GM18909 (cell line): ENCODE results near the gene PTGDS.

Experiments
- ATAC-seq: cut with Tn5 transposase; IDR thresholded peaks from one replicate; pipeline ENCODE4 v1.9.1; 2021; ENCODE audit warnings: mild to moderate bottlenecking; ENCODE audit not compliant: unreplicated experiment, poor library complexity

The PTGDS gene

DNA sequence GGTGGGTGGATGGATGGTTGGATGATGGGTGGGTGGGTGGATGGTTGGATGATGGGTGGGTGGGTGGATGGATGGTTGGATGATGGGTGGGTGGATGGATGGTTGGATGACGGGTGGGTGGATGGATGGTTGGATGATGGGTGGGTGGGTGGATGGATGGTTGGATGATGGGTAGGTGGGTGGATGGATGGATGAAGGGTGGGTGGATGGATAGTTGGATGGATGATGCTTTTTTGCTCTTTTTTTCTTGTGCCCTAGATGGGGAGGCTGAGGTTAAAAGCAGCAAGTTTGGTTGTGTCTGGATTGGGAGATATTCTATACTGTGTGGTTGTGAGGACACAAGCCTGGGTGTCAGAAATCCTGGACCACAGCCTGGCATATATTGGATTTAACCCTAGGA lies 19.8 kb upstream of the PTGDS start:
- no peak for ATAC-seq

DNA sequence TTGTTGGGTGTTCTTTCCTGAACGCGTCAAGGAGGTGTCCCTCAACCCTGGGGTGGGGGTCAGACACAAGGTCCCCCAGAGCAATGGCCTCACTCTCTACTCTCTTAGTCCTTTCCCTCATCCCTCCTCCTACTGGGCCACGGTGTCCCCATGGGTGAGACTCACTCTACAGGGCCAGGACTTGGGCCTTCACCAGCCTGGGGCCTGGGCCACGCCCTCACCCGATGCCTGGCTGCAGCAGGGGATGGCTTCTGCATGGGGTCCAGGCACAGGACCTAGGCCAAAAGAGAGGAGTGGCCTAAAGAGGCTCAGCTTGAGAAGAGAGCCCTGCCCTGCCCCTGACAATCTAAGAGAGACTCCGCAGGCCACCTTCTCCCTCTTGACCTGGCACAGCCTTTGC lies 19.4 kb upstream of the PTGDS start:
- no peak for ATAC-seq

DNA sequence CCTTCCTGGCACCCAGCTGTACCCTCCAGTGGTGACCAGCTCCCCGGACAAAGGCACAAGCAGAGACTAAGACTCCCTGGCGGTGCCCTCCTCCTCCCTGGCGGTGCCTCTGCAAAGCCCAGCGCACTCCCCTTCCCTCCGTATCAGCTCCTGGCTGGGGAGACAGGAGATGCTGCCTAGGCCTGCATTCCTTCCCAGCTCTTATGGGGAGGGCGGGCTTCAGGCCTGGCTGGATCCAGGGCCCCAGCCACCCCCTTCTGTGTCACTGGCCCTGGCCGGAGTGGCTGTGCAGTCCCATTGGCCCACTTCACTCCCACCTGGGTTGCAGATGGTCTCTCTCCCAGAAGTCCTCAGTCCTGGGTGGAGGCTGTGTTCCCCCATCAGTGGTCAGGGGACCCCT lies 18.8 kb upstream of the PTGDS start:
- no peak for ATAC-seq

DNA sequence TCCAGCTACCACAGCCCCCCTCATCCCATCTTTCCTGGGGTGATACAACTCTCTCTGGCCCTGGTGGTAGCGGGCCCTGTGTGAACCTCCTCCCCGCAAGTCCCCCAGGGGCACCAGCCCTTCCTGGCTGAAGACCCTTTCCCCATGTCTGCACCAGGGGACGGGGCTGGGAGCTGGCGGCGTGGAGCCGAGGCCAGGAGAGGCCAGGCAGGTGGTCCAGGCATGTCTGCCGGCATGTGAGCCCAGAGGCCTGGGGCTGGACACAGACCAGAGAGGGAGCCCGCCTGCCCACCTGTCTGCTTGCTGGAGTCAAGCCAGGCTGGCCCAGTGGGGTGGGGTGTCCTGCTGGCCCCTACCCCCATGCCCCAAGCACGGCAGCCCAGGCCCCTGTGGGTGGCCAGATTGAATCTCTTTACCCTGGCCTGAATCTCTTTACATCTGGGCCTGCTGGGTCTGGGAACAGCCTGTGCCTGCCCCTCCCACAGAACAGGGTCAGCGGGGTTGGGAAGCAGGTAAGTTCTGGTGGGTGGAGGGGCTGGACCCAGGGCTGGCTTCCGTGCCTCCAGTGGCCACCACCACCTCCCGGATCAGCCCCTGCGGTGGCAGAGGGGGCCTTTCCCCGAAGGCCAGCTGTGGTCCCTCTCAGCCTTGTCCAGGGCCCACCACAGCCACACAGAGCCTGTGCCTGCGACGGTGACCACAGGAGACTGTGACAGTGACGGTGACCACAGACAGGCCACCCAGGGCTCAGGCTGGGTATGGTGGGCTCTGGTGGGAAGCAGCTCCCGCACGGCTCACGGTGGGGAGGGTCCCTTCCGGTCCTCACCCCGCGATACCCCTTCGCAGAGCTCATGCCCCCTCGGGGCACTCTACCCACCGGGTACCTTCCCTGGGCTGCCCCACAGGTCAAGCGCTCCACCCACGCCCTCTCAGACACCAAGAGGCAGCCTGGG lies 18.1 kb upstream of the PTGDS start:
- ATAC-seq = no peak

DNA sequence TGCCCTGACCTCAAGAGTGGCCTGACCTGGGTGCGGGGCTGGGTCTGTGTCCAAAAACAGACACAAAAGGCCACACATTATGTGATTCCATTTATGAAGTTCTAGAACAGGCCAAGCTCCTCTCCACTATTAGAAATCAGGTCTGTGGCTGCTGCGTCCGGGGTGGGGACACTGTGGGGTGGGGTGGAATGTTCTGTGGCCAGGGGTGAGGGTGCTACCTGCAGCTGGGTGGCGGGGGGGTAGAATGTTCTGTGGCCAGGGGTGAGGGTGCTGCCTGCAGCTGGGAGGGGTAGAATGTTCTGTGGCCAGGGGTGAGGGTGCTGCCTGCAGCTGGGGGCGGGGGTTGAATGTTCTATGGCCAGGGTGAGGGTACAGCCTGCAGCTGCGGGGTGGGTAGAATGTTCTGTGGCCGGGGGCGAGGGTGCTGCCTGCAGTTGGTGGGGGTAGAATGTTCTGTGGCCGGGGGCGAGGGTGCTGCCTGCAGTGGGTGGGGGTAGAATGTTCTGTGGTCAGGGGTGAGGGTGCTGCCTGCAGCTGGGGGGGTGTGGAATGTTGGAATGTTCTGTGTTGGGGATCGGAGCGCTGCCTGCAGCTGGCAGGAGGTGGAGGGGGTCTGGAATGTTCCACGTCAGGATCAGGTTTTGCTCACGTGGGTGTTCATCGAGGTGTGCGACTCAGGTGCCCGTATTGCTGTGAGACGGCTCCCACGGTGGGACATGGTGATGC lies 16.9 kb upstream of the PTGDS start:
- no peak for ATAC-seq

DNA sequence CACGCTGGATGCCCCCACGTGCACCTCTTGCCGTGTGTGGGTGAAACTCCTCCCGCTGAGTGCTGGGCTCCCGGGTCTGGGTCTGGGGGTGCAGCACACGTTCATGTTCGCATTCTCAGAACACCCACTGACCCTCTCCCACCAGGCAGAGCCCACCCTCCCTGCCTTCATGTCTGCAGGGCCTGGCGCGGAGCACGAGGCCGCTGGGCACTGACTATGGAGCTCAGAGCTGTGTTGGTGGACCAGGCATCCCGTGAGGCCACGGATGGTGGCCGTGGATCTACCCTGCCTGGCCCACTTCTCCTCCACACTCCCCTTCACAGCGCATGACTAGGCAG lies 16.4 kb upstream of the PTGDS start:
- no peak for ATAC-seq

DNA sequence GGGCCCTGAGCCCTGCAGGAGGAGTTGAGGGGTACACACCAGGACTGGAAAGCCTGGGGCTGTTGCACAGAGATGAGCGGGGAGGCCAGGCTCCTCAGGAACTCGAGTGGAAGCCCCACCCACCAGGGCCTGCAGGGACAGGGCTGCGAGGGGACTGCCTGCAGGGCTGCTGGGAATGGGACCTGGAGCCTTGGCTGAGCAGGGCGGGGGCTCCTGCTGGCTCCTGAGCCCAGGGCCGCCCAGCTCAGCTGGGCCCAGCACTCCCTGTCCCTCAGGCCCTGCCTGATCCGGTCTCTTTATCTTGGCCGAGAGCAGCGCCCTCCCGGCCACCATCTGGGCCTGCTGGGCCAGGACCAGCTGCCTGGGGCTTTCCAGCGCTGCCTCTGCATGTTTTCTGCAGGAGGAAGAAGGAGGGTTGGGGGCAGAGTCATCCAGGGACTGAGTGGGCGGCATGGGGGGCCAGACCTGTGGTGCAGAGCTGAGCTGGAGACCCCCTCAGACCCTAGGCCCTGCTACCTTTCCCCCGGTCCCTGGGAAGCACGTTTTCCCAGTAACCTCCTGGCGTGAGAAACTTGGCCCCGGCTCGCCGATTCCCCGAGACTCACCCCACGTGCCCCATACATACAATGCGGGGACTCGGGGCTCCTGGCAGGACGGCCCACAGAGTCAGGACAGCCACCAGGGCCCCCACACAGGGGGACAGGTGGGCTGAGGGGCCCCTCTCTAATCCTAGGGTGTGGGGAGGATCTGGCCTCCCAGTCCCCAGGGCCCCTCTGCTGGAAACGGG lies 15.8 kb upstream of the PTGDS start:
- no peak for ATAC-seq

DNA sequence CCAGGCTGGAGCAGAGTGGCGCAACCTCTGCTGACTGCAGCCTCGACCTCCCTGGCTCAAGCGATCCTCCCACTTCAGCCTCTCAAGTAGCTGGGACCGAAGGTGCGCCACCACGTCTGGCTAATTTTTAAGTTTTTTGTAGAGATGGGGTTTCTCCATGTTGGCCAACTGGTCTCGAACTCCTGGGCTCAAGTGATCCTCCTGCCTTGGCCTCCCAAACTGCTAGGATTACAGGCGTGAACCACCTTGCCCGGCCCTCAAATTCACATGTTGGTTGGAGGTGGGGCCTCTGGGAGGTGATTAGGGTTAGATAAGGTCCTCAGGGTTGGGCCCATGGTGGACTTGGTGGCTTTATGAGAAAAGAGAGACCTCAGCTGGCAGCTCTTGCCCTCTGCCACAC lies 15.1 kb upstream of the PTGDS start:
- no peak for ATAC-seq

DNA sequence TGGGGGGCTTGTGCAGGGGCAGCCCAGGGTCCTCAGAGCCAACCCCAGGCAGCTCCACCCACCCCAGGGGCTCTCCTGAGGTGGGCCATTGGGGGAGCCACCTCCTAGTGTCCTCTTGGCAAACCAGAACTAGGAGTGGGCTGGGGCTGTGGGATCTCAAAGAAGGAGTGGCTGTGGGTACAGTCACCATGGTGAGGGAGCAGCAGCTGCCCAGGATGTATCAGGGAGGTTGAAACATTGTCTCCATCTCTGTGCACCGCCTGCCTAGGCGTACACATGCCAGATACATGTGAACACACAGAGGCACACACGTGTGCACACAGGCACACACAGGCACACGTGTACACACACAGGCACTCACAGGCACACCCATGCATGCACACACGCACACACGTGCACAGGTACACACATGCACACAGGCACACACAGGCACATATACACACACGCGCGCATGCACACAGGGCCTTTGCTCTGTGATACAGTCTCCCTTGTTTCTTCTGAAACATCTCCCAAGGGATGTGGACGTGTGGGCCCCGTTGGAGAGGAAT lies 14.5 kb upstream of the PTGDS start:
- no peak for ATAC-seq

DNA sequence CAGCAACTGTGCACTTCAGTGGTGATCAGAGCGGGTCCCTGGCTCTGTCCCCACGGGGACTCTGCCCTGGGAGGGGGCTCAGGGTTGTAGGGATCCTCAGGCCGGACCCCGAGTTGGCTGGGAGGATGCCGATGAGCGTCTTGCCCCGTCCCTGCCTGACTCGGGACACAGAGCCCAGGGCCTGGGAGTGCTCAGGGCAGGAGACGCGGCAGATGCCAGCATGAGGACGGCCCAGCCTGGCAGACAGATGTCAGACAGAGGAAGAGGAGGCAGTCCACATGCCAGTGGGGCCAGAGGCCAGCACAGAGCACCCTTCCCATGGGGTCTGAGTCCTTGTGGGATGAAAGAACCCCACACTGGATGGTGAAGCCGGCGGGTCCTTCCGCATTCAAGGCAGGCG lies 14.0 kb upstream of the PTGDS start:
- no peak for ATAC-seq

DNA sequence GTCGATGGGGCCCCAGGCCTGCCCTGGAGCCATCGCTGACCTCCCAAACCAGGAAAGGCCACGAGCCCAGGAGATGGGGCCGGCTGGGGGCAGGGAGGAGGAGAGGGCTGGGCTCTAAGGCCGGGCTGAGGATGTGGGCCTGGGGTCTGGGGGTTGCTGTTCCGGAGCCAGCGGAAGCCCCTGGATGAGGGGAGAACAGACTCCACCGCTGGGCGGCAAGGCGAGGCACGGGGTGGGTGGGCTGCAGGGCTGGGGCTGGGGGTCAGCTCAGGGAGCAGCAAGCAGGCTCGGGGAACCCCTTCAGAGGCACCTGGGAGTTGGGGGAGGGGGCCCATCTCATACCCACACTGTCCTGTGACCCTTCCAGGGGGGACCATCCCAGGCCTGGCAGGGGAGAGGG lies 13.6 kb upstream of the PTGDS start:
- no peak for ATAC-seq

DNA sequence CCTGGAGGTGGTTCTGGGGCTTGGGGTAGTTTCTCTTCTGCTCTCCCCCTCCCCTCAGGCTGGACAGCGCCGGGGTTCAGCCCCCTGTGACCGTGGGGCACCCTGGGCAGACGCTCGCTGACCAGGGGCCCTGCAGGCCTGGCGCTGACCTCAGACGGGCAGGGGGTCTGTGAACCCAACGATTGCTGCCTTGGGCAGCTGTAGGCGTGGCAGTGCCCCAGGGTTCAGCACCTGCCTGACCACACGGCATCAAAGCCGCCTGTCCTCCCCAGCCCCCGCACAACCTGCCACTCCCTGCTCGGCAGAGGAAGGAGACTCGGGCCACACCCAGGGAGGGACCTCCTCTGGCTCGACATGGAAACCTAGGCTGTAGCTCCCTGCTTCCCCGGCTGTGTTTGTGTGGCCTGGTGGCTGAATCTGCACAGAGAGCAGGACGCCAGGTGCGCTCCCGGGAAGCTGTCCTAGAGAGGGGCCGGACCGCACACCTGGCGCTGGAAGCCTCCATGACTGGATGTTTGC lies 13.1 kb upstream of the PTGDS start:
- no peak for ATAC-seq

DNA sequence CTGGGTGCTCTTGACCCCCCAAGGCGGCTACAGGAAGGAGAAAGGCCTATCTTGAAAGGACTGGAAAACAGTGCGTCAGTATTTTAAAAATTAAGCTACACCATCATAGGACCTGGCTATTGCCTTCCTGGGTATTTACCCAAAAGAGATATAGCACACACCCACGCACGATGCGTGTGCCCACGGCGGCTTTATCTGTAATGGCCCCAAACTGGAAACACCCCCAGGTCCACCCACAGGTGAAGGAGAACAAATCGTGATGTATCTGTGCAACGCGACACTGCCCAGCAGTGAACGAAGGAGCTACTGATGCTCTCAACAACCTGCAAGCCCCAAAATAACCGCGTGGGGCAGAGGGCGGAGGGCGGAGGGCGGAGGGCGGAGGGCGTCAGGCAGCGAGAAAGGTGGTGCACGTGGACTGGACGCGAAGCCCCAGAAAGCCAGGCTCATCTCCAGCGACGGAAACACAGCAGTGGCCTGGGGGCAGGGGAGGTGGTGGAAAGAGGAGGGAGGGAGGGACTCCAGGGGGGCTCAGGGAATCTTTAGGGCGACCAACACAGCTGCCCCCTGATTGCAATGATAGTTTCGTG lies 12.4 kb upstream of the PTGDS start:
- ATAC-seq = no peak

DNA sequence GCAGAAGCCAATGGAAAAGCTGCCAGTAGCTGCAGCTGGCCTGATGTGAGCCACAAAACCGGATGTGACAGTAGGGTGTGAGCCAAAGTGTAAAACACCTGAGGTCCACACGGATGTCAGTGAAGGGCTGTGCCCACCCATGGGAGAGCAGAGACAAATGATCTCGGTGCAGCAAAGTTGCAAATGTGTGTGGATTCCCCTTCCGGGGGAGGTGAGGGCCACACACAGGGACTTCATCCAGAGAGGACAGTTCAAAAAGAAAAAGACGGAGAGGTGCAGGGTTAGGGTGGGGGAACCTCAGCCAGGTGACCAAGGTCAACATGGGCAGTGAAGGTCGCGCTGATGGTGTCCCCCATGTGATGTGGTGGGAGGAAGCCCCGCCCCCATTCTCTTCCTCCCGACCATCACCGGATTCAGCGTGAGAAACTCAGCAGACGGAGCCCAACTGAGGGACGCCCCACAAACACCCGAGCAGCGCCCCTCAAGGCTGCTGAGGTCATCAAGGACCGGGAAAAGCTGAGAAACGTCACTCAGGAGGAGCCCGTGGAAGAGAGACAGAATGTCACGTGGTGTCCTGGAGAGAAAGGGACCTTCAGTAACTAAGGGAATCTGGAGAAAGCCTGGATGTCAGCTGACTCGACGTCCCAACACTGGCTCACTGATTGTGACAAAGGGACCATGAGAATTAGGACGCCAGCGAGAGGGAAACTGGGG lies 11.4 kb upstream of the PTGDS start:
- no peak for ATAC-seq

DNA sequence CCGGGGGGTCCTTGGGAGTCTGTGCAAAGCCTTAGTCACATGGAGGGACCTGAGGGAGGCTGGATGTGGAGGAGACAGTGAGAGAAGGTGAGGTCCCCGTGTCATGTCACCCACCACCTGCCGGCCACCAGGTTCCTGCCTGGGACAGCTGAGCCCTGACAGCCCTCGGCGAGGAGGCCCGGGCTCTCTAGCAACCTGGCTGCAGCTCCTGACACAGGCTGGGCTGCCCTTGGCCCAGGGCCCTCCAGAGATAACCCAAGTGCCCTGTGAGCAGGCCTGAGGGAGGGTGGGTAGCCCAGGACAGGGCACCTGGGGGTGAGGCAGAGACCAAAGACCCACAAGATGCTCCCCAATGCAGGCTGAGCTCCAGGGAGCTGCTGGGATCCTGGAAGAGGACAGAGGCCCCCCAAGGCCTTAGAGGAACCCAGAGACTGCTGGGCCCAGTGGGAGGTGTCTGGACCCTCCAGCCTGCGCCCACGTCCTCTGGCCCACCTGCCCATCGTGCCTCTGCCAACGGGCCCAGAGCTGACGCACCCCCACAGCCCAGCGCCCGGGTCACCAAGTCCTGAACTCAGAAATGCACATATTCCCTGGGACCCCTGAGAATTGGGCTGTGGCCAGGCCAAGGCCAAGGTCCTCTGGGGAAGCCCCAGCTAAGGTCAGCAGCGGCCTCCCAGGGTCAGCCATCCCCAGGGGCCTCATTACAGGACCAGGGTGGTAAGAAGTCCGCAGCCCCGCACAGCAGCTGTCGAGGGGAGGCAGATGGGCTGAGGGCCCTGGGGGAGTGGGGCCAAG lies 8.8 kb upstream of the PTGDS start:
- no peak for ATAC-seq

DNA sequence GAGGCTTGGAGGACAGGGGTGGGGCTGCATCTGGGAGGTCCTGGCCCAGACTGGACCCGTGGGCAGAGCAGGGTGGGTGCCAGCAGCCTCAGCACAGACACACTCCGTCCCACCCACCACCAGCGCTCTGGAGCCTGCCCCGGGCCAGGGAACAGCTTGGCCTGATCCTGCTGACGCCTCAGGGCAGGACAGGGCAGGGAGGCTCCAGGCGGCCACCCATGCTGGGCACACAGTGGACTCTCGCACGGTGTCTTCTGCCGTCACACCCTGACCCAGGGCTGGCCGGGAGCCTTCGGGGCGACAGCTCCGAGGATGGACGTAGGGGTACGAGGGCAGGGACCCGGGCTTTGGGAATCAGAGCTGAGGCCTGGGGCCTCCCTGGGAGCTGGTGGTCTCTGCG lies 8.2 kb upstream of the PTGDS start:
- no peak for ATAC-seq

DNA sequence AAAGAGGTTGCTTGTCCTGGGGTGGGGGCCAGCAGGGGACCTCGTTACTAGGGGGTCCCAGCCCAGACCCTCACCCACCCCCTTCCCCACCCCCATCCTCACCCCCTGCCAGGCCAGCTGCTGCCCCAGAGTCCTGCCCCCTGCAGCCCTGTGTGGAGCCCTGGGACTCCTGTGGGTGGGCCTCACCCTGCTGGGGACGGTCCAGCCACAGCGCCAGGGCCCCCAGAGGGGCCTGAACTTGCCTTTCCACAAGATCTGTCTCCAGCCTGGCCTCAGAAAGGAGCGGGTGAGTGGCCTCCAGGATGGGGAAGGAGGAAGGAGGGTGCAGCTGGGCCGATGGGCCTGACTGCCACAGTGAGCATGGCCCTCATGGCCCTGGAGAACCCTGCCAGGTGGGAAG lies 7.5 kb upstream of the PTGDS start:
- no peak for ATAC-seq

DNA sequence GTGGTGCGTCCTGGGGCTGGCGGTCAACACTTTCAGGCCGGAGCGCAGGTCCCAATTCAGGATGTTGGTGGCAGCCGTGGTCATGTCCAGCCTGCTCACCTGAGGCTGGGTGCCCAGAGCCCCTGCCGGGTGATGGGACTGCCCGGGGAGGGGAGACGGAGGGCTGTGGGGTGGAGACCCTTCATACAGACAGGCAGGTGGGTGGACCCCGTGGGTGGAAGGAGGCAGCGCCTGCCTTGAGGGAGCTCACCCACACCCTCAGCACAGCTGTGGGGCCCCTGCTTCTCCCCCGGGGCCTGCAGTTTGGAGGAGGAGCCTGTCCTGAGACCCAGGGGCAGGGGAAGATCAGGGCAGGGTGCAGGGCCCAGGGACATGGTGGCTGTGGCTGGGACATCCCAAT lies 6.9 kb upstream of the PTGDS start:
- ATAC-seq = no peak

DNA sequence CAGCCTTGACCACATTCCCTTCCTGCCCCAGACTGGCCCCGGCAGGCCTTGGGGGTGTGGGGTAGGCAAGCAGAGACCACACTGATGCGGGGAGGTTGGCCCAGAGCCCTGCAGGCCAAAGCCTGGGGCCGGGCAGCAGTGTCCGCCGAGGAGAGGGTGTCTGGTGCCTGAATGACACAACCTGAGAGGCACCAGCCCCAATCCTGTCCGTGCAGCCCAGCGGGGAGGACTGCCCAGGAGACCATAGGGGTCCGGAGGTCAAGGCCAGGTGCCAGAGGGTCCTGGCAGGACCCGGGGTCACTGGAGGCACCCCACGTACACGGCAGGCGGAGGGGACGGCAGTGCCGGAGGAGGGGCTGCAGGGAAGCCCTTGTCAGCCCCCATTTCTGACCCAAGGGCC lies 5.6 kb upstream of the PTGDS start:
- no peak for ATAC-seq
